Esophagus muscularis mucosa (tissue), 3 donors: ENCODE results near the gene DDX11.

Source experiments
- CTCF ChIP-seq, 3 experiments: fragments of 200-600 bp in 2 of 3; fragments of 450-650 bp in 1 of 3; sonication (generic) in 2 of 3; IDR thresholded peaks; one replicate each; pipeline ENCODE4 v1.5.1; 2017 to 2019; ENCODE audit warnings: antibody characterized with exemption in 3 of 3, mild to moderate bottlenecking in 2 of 3, moderate library complexity in 1 of 3
- POLR2A ChIP-seq: fragments of 450-650 bp; IDR thresholded peaks from one replicate; pipeline ENCODE4 v1.6.1; 2017; ENCODE audit warnings: antibody characterized with exemption, moderate library complexity, mild to moderate bottlenecking, low read depth

- no peak for TF ChIP-seq CTCF (IDR thresholded peaks at IDR 0.05)
- no peak for TF ChIP-seq POLR2A
Measured at GRCh38 chr12:31033681-31034080, 40.0 kb upstream of the DDX11 start.
